ENCODE data around the gene DERL2.
A peak's percentile ranks its signal among the peaks of the same experiment; 100 is the strongest.

DERL2 gene

DNA sequence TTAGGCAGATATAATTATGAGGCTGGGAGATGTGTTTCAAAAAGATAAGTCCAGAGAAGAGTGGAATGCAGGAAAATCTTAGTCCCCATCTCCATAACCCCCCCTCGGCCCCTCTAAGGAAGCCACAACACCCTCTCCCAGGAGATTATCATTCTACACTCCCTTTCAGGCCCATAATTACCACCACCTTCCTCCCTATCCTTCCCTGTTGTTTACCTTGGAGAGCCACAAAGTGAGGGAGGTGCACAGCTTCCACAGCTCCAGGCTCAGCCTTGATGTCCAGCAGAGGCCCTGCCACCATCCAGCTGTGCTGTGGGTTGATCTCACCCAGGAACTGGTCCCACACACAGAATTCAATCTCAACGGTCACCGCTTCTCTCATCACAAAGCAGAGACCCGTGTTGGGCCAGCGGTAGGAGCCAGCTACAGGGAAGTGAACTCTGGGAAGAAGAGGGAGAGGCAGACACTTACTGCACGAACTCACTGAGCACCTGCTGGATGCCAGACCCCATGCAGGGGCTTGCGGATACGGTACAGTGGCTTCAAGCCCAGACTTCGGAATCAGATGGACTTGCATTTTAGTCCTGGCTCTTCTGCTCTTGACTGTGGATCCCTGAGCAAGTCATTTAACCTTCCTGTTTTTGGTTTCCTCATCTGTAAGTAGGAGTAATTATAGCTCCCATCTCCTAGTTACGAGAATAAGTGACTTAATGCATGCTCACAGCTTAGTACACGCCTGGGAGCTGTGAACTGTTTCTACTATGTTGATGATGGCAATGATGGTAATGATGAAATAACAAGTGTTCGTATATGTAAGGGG, 44.5 kb upstream of the DERL2 start:
- CTCF ChIA-PET: no interaction called here
- POLR2A ChIA-PET: interaction anchor here (0.8 to 2.0 kb wide), 2 partner anchors 44 to 108 kb away, joined by 3 to 7 read pairs; partner anchors contain the start of genes DERL2 and MIS12
- DNase-seq (ENCODE audit: extremely low spot score): no peak
- TF ChIP-seq TARDBP (IDR thresholded peaks at IDR 0.05) (no peak), FOXA1 (IDR thresholded peaks at IDR 0.05) (no peak), LEF1 (IDR thresholded peaks at IDR 0.05; ENCODE audit: borderline replicate concordance) (no peak), L3MBTL2 (conservative IDR thresholded peaks at IDR 0.05) (no peak), NFRKB (IDR thresholded peaks at IDR 0.05) (no peak), ZNF384 (IDR thresholded peaks at IDR 0.05) (no peak), ARNT (IDR thresholded peaks at IDR 0.05) (no peak), BHLHE40 (IDR thresholded peaks at IDR 0.05; ENCODE audit: borderline replicate concordance) (no peak), ELF4 (IDR thresholded peaks at IDR 0.05) (no peak), SUZ12 (IDR thresholded peaks at IDR 0.05) (no peak), HDGF (IDR thresholded peaks at IDR 0.05; ENCODE audit: borderline replicate concordance) (no peak), FOXK2 (IDR thresholded peaks at IDR 0.05) (no peak), CTBP1 (IDR thresholded peaks at IDR 0.05; ENCODE audit: borderline replicate concordance) (no peak), FOXM1 (IDR thresholded peaks at IDR 0.05; ENCODE audit: borderline replicate concordance) (no peak), SP1 (IDR thresholded peaks at IDR 0.05) (no peak)
- TF ChIP-seq, protein P1, sequence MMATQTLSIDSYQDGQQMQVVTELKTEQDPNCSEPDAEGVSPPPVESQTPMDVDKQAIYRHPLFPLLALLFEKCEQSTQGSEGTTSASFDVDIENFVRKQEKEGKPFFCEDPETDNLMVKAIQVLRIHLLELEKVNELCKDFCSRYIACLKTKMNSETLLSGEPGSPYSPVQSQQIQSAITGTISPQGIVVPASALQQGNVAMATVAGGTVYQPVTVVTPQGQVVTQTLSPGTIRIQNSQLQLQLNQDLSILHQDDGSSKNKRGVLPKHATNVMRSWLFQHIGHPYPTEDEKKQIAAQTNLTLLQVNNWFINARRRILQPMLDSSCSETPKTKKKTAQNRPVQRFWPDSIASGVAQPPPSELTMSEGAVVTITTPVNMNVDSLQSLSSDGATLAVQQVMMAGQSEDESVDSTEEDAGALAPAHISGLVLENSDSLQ (IDR thresholded peaks at IDR 0.05): no peak

- CTCF ChIA-PET: interaction anchor here (0.6 to 0.7 kb wide), 2 partner anchors 290 to 1262 kb away, joined by 3 read pairs; no protein-coding TSS in a partner anchor
- POLR2A ChIA-PET: interaction anchor here (0.7 to 1.5 kb wide), 2 partner anchors 28 to 42 kb away, joined by 4 to 8 read pairs; partner anchors contain the start of genes DERL2 and MIS12
Measured at GRCh38 chr17:5527601-5528250, 41.7 kb upstream of the DERL2 start.

DNA sequence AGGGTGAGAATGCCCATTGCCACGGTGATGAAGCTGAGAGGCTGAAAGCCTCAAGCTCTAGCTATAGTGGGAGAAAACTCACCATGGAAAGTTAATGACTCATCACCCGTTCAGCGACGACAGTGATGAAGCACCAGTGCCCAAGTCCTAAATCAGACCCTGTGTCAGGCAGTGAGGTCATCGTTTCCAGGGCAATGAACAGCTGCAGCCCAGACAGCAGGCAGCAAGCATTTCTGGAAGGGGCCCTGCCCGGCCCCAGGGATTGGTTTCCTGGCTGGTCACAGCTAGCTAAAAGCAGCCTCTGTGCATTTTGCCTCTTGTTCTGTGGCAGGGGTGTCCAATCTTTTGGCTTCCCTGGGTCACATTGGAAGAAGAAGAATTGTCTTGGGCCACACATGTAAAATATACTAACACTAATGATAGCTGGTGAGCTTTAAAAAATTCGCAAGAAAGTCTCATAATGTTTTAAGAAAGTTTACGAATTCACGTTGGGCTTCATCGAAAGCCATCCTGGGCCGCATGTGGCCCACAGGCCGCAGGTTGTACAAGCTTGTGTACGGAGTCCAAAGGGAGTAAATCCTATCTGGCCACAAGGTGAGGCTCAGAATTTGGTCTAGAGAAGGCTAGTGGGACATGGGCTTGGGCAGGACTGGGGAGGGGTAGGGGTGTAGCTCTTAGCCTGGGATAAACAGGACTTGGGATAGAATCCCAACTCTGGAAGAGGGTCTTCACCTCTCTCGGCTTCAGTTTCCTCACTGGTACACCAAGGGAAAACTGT, 41.0 kb upstream of the DERL2 start:
- TF ChIP-seq FOXM1 (IDR thresholded peaks at IDR 0.05; ENCODE audit: borderline replicate concordance): no peak
- TF ChIP-seq, protein P1 (IDR thresholded peaks at IDR 0.05): peak; percentile 97
- POLR2A ChIA-PET: interaction anchor here (0.9 to 1.7 kb wide), 4 partner anchors 23 to 88 kb away, joined by 3 to 11 read pairs (median 4); partner anchors contain the start of genes C1QBP, DERL2, DHX33 and MIS12
- peak; percentile 77 for DNase-seq (ENCODE audit: extremely low spot score)
- CTCF ChIA-PET: interaction anchor here (0.7 kb wide), 1 partner anchor 1263 kb away, joined by 3 read pairs; no protein-coding TSS in a partner anchor

More at GRCh38 chr17:5527601-5528250, 41.7 kb upstream of the DERL2 start:
- TF ChIP-seq CTBP1 (IDR thresholded peaks at IDR 0.05; ENCODE audit: borderline replicate concordance) (no peak), BHLHE40 (IDR thresholded peaks at IDR 0.05; ENCODE audit: borderline replicate concordance) (no peak), SP1 (IDR thresholded peaks at IDR 0.05) (no peak), FOXM1 (IDR thresholded peaks at IDR 0.05; ENCODE audit: borderline replicate concordance) (no peak), LEF1 (IDR thresholded peaks at IDR 0.05; ENCODE audit: borderline replicate concordance) (no peak), TARDBP (IDR thresholded peaks at IDR 0.05) (no peak), L3MBTL2 (conservative IDR thresholded peaks at IDR 0.05) (no peak), NFRKB (IDR thresholded peaks at IDR 0.05) (no peak), ZNF384 (IDR thresholded peaks at IDR 0.05) (no peak), FOXK2 (IDR thresholded peaks at IDR 0.05) (no peak)
- TF ChIP-seq, protein P1 (IDR thresholded peaks at IDR 0.05): no peak
- DNase-seq (ENCODE audit: extremely low spot score): no peak

DNA sequence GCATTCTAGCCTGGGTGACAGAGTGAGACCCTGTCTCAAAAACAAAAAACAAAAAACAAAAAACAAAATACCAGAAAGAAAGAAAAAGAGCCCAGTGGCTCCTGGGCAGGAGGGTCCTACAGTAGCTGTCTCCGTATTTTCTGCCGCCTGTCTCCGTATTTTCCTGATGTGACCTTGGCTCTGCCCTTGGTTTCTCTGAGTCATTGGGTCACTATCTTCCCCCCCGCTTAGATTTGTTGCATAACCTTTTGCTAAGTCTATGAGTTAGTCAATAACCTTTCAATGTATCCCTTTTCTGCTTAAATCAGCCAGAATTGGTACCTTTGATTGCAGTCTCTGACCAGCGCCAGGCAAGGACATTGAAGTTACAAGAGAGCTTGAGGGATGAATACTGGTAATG, 37.3 kb upstream of the DERL2 start:
- TF ChIP-seq CTBP1 (IDR thresholded peaks at IDR 0.05; ENCODE audit: borderline replicate concordance): no peak
- TF ChIP-seq LEF1 (IDR thresholded peaks at IDR 0.05; ENCODE audit: borderline replicate concordance): no peak
- TF ChIP-seq ELF4 (IDR thresholded peaks at IDR 0.05): no peak
- TF ChIP-seq L3MBTL2 (conservative IDR thresholded peaks at IDR 0.05): no peak
- no peak for TF ChIP-seq ZNF384 (IDR thresholded peaks at IDR 0.05)
- CTCF ChIA-PET: no interaction called here
- POLR2A ChIA-PET: interaction anchor here (1.2 to 2.8 kb wide), 2 partner anchors 22 to 37 kb away, joined by 4 to 11 read pairs; partner anchors contain the start of genes DERL2 and MIS12

GRCh38 chr17:5522476-5522875, 36.5 kb upstream of the DERL2 start:
- DNase-seq (ENCODE audit: extremely low spot score): no peak
- ChIA-PET CTCF (interaction anchor here (1.1 kb wide), 1 partner anchor 14 kb away, joined by 3 read pairs; no protein-coding TSS in a partner anchor), POLR2A (interaction anchor here (0.6 to 2.8 kb wide), 3 partner anchors 22 to 69 kb away, joined by 3 to 11 read pairs (median 4); partner anchors contain the start of genes DERL2 and MIS12)
- no peak for TF ChIP-seq CTBP1 (IDR thresholded peaks at IDR 0.05; ENCODE audit: borderline replicate concordance)
- no peak for TF ChIP-seq ARNT (IDR thresholded peaks at IDR 0.05)
- no peak for TF ChIP-seq TARDBP (IDR thresholded peaks at IDR 0.05)

More for the DNA sequence above, 37.3 kb upstream of the DERL2 start:
- DNase-seq (ENCODE audit: extremely low spot score): no peak
